Vagina (tissue), 2 donors: ENCODE data around the gene PRDM16. TPM values are rescaled to one million over a fixed set of nuclear protein-coding genes. Genes with fewer than 3 reads are reported as not detected.

Source experiments
- DNase-seq, 2 donors: peaks; one replicate each; pipeline ENCODE4 v3.0.0-alpha.2; 2017; ENCODE audit errors: extremely low spot score in 2 of 2
- H3K27ac ChIP-seq: fragments of 200-600 bp; sonication (generic); one replicate; pipeline ENCODE4 v1.5.1; 2019
- H3K27me3 ChIP-seq: fragments of 200-600 bp; sonication (generic); one replicate; pipeline ENCODE4 v1.5.1; 2019
- H3K36me3 ChIP-seq, 2 donors: fragments of 200-600 bp; sonication (generic); one replicate each; pipeline ENCODE4 v1.5.1; 2017 to 2019
- H3K4me1 ChIP-seq: fragments of 200-600 bp; sonication (generic); one replicate; pipeline ENCODE4 v1.5.1; 2019
- H3K4me3 ChIP-seq, 2 donors: fragments of 200-600 bp; sonication (generic); 1 replicate in 1 of 2; 2 replicates in 1 of 2; pipeline ENCODE4 v1.5.1; 2016 to 2019
- H3K9me3 ChIP-seq: fragments of 200-600 bp; sonication (generic); one replicate; pipeline ENCODE4 v1.5.1; 2019
- POLR2A ChIP-seq, 2 donors: fragments of 450-650 bp; IDR thresholded peaks; one replicate each; pipeline ENCODE4 v1.6.1; 2017; ENCODE audit warnings: antibody characterized with exemption in 2 of 2, mild to moderate bottlenecking in 2 of 2, moderate library complexity in 2 of 2
- POLR2AphosphoS5 ChIP-seq, 2 donors: sonication (generic); formaldehyde crosslinking; IDR thresholded peaks; one replicate each; pipeline ENCODE4 v1.9.0; 2017; ENCODE audit warnings: antibody characterized with exemption in 2 of 2, mild to moderate bottlenecking in 2 of 2, low read depth in 1 of 2; ENCODE audit not compliant: insufficient read depth in 1 of 2
- intact Hi-C: fragments of 100-400 bp; cut with DNase I; formaldehyde crosslinking; loops from one replicate; pipeline ENCODE4 v1.15.1; 2023
- total RNA-seq: library from RNA; depleted of rRNA; stranded (reverse); fragments of >200 nt; gene quantifications from one replicate; pipeline ENCODE4 v1.2.3, GENCODE V29; 2016
- TF ChIP-seq, protein P1 (sequence below), 3 experiments: fragments of 450-650 bp in 2 of 3; fragments of 200-600 bp in 1 of 3; sonication (generic) in 1 of 3; IDR thresholded peaks; one replicate each; pipeline ENCODE4 v1.5.1; 2017 to 2019; ENCODE audit warnings: antibody characterized with exemption in 3 of 3, mild to moderate bottlenecking in 2 of 3, moderate library complexity in 2 of 3

PRDM16 gene
- total RNA-seq, 1 donor from 2014 or later = 3.9 TPM

DNA sequence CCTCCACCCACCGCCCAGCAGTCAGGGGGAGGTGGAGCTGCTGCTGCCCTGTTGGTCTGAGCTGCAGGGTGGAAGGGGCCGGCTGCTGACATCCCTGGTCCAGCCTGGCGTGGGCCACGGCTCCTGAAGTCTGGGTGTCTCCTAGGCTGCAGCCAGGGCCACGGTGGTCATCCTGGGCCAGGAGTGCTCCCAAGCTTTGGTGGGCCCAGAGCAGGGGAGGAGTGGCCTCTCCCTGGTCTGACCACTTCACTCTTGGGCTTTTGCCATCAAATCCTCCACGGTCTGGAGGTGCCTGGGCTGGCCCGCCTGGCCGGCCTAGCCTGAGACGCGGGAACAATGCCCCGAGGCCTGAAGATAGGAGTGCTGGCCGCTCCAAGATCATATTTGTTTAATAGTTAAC is 5.8 kb downstream of the PRDM16 start:
- DNase-seq = no peak
- H3K27me3 ChIP-seq = peaks cover 15% of the 10 kb centered on the region
- no peak overlapping the region for H3K27ac ChIP-seq
- intact Hi-C loops = loop anchor here (10.0 kb wide), 2 partner anchors 200 to 240 kb away; no protein-coding TSS in a partner anchor
- H3K4me3 ChIP-seq = no peak overlapping the region
- H3K9me3 ChIP-seq = no peaks in the 10 kb centered on the region
- TF ChIP-seq, protein P1, sequence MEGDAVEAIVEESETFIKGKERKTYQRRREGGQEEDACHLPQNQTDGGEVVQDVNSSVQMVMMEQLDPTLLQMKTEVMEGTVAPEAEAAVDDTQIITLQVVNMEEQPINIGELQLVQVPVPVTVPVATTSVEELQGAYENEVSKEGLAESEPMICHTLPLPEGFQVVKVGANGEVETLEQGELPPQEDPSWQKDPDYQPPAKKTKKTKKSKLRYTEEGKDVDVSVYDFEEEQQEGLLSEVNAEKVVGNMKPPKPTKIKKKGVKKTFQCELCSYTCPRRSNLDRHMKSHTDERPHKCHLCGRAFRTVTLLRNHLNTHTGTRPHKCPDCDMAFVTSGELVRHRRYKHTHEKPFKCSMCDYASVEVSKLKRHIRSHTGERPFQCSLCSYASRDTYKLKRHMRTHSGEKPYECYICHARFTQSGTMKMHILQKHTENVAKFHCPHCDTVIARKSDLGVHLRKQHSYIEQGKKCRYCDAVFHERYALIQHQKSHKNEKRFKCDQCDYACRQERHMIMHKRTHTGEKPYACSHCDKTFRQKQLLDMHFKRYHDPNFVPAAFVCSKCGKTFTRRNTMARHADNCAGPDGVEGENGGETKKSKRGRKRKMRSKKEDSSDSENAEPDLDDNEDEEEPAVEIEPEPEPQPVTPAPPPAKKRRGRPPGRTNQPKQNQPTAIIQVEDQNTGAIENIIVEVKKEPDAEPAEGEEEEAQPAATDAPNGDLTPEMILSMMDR (IDR thresholded peaks at IDR 0.05) = no peak
- TF ChIP-seq POLR2AphosphoS5 (IDR thresholded peaks at IDR 0.05; ENCODE audit: insufficient read depth in 1 of 2, low read depth in 1 of 2) (no peak), POLR2A (IDR thresholded peaks at IDR 0.05) (no peak)
- peaks cover 23% of the 10 kb centered on the region for H3K4me1 ChIP-seq
- H3K36me3 ChIP-seq = no peaks in the 10 kb centered on the region

DNA sequence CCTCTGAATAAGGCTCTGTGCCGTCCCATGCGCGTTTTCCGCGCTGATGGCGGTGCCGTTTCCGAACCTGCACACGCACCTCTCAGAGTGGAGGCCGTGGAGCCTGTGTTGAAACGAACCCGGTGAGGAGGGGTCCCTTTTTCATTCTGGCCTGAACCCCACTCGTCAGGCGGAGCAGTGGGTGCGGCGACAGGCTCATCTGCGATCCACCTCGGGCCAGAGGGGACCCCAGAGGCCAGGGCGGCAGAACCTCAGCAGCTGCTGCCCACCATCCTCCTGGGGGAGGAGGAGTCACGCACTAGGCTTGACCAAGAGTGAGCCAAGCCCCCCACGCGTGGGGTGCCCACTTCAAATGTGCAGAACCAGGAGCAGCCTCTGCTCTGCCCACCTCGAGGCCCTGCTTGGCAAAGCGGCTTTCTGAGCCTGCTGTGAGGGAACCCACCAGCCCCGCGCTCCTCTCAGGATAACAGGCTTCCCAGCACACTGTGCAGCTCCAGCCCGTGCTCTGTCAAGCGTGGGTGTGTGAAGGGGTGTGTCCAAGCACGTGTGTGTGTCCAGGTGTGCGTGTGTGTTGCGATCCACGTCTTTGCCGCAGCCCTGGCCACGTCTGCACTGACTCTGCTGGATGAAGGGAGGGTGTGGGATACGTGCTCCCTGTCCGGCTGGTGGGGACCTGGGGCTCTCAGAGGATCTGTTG is 6.8 kb downstream of the PRDM16 start:
- H3K27ac ChIP-seq = no peak overlapping the region
- DNase-seq = no peak
- no peaks in the 10 kb centered on the region for H3K36me3 ChIP-seq
- peaks cover 15% of the 10 kb centered on the region for H3K27me3 ChIP-seq
- intact Hi-C loops = loop anchor here (10.0 kb wide), 2 partner anchors 199 to 239 kb away; no protein-coding TSS in a partner anchor
- H3K4me1 ChIP-seq = peaks cover 19% of the 10 kb centered on the region
- H3K4me3 ChIP-seq = no peak overlapping the region
- H3K9me3 ChIP-seq = no peaks in the 10 kb centered on the region
- TF ChIP-seq, protein P1 (IDR thresholded peaks at IDR 0.05) = no peak
- TF ChIP-seq POLR2AphosphoS5 (IDR thresholded peaks at IDR 0.05; ENCODE audit: insufficient read depth in 1 of 2, low read depth in 1 of 2) = no peak
- TF ChIP-seq POLR2A (IDR thresholded peaks at IDR 0.05) = no peak

DNA sequence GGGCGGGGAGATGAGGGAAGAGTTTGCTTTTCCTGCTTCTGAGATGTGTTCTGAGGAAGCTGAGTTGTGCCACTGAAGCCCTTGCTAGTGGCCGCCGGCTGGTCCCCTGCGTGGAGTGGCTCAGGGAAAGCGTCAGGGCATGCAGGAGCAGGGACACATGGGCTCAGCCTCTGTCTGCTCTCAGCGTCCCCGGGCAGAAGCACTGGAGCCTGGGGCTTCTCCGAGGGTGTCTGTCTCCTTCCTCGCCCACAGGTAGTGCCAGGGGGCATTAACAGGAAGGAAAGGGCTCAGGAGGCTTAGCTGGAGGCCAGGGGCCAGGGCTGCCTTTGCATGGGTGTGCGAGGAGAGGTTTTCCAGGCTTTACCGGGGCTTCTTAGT is 7.3 kb downstream of the PRDM16 start:
- H3K9me3 ChIP-seq = no peaks in the 10 kb centered on the region
- H3K4me3 ChIP-seq = no peak overlapping the region
- H3K27ac ChIP-seq = no peak overlapping the region
- intact Hi-C loops = loop anchor here (10.0 kb wide), 2 partner anchors 198 to 238 kb away; no protein-coding TSS in a partner anchor
- TF ChIP-seq POLR2A (IDR thresholded peaks at IDR 0.05) = no peak
- no peak for TF ChIP-seq POLR2AphosphoS5 (IDR thresholded peaks at IDR 0.05; ENCODE audit: insufficient read depth in 1 of 2, low read depth in 1 of 2)
- TF ChIP-seq, protein P1 (IDR thresholded peaks at IDR 0.05) = no peak
- no peak for DNase-seq
- H3K36me3 ChIP-seq = no peaks in the 10 kb centered on the region
- H3K27me3 ChIP-seq = peaks cover 15% of the 10 kb centered on the region
- H3K4me1 ChIP-seq = peaks cover 15% of the 10 kb centered on the region

DNA sequence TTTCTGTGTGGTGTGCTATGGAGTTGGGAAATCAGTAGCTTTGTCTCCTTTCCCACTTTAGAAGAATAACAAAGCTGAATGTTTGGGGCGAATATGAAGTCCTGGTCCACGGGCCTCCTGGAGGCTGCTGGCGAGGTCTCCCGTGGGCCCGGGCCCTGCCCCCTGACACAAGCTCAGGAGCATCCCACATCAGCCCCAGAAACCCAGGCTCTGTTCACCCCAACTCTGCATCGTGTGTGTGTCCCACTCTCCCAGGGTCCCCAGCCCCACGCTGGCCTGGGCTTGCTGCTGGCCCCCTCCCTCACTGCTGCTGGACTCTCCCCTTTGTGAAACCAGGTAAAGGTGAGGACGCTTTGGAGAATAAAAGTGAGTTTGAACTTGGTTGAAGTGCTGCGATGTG is 8.1 kb downstream of the PRDM16 start:
- intact Hi-C loops = loop anchor here (10.0 kb wide), 2 partner anchors 198 to 238 kb away; no protein-coding TSS in a partner anchor
- Histone ChIP-seq H3K9me3 (no peaks in the 10 kb centered on the region), H3K4me3 (no peak overlapping the region), H3K27me3 (peaks cover 15% of the 10 kb centered on the region), H3K36me3 (no peaks in the 10 kb centered on the region), H3K4me1 (peaks cover 15% of the 10 kb centered on the region), H3K27ac (no peak overlapping the region)
- TF ChIP-seq POLR2A (IDR thresholded peaks at IDR 0.05) (no peak), POLR2AphosphoS5 (IDR thresholded peaks at IDR 0.05; ENCODE audit: insufficient read depth in 1 of 2, low read depth in 1 of 2) (no peak)
- TF ChIP-seq, protein P1 (IDR thresholded peaks at IDR 0.05) = no peak
- DNase-seq = no peak

DNA sequence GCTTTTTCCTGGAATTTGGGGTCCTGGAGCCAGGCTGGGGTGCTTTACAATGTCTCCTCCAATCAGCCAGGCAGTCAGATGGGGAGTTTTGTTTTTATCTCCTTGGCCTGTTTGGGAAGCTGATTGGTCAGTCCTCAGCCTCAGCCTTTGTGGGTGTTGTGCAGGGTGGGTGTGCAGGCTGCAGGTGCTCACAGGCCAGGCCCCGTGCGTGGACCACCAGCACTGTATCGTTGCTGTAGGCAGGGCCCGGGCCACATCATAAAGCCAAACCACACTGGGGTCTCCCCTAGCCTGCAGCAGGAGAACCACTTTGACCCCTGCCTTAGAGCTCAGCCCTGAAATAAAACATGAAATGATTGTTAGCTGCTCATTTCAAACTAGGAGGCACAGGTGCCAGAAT is 8.6 kb downstream of the PRDM16 start:
- DNase-seq = no peak
- Histone ChIP-seq H3K27ac (no peak overlapping the region), H3K36me3 (no peaks in the 10 kb centered on the region), H3K4me3 (no peak overlapping the region), H3K4me1 (peaks cover 15% of the 10 kb centered on the region), H3K27me3 (peaks cover 13% of the 10 kb centered on the region), H3K9me3 (no peaks in the 10 kb centered on the region)
- intact Hi-C loops = loop anchor here (10.0 kb wide), 2 partner anchors 197 to 237 kb away; no protein-coding TSS in a partner anchor
- TF ChIP-seq POLR2A (IDR thresholded peaks at IDR 0.05) = no peak
- no peak for TF ChIP-seq POLR2AphosphoS5 (IDR thresholded peaks at IDR 0.05; ENCODE audit: insufficient read depth in 1 of 2, low read depth in 1 of 2)
- TF ChIP-seq, protein P1 (IDR thresholded peaks at IDR 0.05) = no peak
